K562 (cell line): ENCODE measurements around the gene VDAC2. TPM values are rescaled to one million over a fixed set of nuclear protein-coding genes. Genes with fewer than 3 reads are reported as not detected.
"Not testable (repeated sequence)": the region's sequence is repeated elsewhere in the genome, so short reads cannot be mapped to it uniquely, and the experiment has no call there.

ENCODE experiments used
- ATAC-seq: fragments of 200-7000 bp; cut with Tn5 transposase; 3 replicates; pipeline ENCODE4 v1.9.1; 2020; ENCODE audit warnings: moderate library complexity
- BruUV-seq: library from RNA; stranded (reverse); fragments of 400-500 nt; replicated peaks from 2 replicates; lab custom pipeline; 2021; lab: Mats Ljungman, UMichigan
- CTCF ChIA-PET: fragments of 300-600 bp; formaldehyde crosslinking; extraction: SDS; loops from one replicate; lab custom pipeline; 2021; ENCODE audit warnings: low intra/inter-chr PET ratio; lab: Yijun Ruan, JAX
- POLR2A ChIA-PET: fragments of 300-600, 350-650 bp; sonication (Branson Sonifier 250); formaldehyde crosslinking; extraction: SDS; loops from one replicate; lab custom pipeline; 2021; ENCODE audit warnings: antibody characterized with exemption, inconsistent platforms; lab: Yijun Ruan, JAX
- DNase-seq, 4 experiments: peaks; one replicate each; pipeline versions ENCODE4 v3.0.0 to v3.0.0-alpha.2; 2011 to 2018; ENCODE audit warnings: low spot score in 3 of 4, mixed read lengths in 3 of 4; ENCODE audit errors: extremely low read depth in 1 of 4
- FAIRE-seq: peaks from 2 replicates; lab custom pipeline; 2011; peaks lifted over from hg19 to GRCh38; lab: Jason Lieb, UNC
- H2AFZ ChIP-seq: 2 replicates; pipeline ENCODE4 v1.6.0; 2011; ENCODE audit warnings: low read depth, low read length, control low read depth, inconsistent platforms
- H3K27ac ChIP-seq: fragments of 200-600 bp; 3 replicates; pipeline ENCODE4 v1.8.0; 2011; ENCODE audit warnings: low read depth, mild to moderate bottlenecking, control low read depth, inconsistent platforms, low read length, moderate library complexity, mixed read lengths; ENCODE audit errors: extremely low read depth
- H3K27me3 ChIP-seq, 2 experiments: fragments of 300-600 bp in 1 of 2; 2 replicates in 1 of 2; 3 replicates in 1 of 2; pipeline versions ENCODE4 v1.6.0 to v1.8.0; 2011; ENCODE audit warnings: inconsistent platforms in 2 of 2, low read length in 2 of 2, mild to moderate bottlenecking in 1 of 2, mixed read lengths in 1 of 2, moderate library complexity in 1 of 2; ENCODE audit not compliant: control insufficient read depth in 2 of 2, insufficient read depth in 2 of 2
- H3K36me3 ChIP-seq: fragments of 300-600 bp; 3 replicates; pipeline ENCODE4 v1.8.0; 2011; ENCODE audit warnings: mild to moderate bottlenecking, low read length, inconsistent platforms; ENCODE audit not compliant: control insufficient read depth, insufficient read depth
- H3K4me1 ChIP-seq, 2 experiments: fragments of 200-600 bp in 1 of 2; replicated peaks in 1 of 2; 2 replicates in 1 of 2; 3 replicates in 1 of 2; pipeline versions ENCODE4 v1.5.1 to v1.8.0; 2011; ENCODE audit warnings: inconsistent platforms in 2 of 2, low read length in 2 of 2, mild to moderate bottlenecking in 1 of 2, mixed read lengths in 1 of 2, moderate library complexity in 1 of 2; ENCODE audit not compliant: control insufficient read depth in 2 of 2, insufficient read depth in 2 of 2
- H3K4me2 ChIP-seq: 2 replicates; pipeline ENCODE4 v1.6.1; 2011; ENCODE audit warnings: low read length, control low read depth, inconsistent platforms, mixed read lengths; ENCODE audit not compliant: insufficient read depth
- H3K4me3 ChIP-seq: fragments of 200-600 bp; sonication (generic), shearing (Covaris generic); 2 replicates; pipeline ENCODE4 v1.5.1; 2016; ENCODE audit warnings: control low read depth, inconsistent platforms
- H3K79me2 ChIP-seq: fragments of 200-600 bp; 3 replicates; pipeline ENCODE4 v1.8.0; 2011; ENCODE audit warnings: low read length, inconsistent platforms; ENCODE audit not compliant: control insufficient read depth, insufficient read depth
- H3K9ac ChIP-seq, 2 experiments: 2 replicates each; pipeline versions ENCODE4 v1.6.0 to v1.6.1; 2011; ENCODE audit warnings: low read depth in 2 of 2, low read length in 2 of 2, control low read depth in 1 of 2, inconsistent platforms in 1 of 2, mild to moderate bottlenecking in 1 of 2, mixed read lengths in 1 of 2; ENCODE audit not compliant: insufficient read depth in 1 of 2
- H3K9me1 ChIP-seq: one replicate; pipeline ENCODE4 v1.6.0; 2011; ENCODE audit warnings: inconsistent platforms, mild to moderate bottlenecking, low read length, moderate library complexity; ENCODE audit not compliant: control insufficient read depth, insufficient read depth
- H3K9me3 ChIP-seq: replicated peaks from 2 replicates; pipeline ENCODE4 v1.5.1; 2011; ENCODE audit warnings: low read depth, low read length, inconsistent platforms; ENCODE audit not compliant: control insufficient read depth, insufficient read depth
- H4K20me1 ChIP-seq: replicated peaks from 2 replicates; pipeline ENCODE4 v1.6.1; 2011; ENCODE audit warnings: low read length, inconsistent platforms, mixed read lengths; ENCODE audit not compliant: control insufficient read depth, insufficient read depth
- HDAC8 ChIP-seq: fragments of 450-650 bp; IDR thresholded peaks from 2 replicates; pipeline ENCODE4 v1.6.1; 2016; ENCODE audit warnings: mild to moderate bottlenecking, missing genetic modification characterization, moderate library complexity, missing compliant biosample characterization
- MEF2A ChIP-seq: IDR thresholded peaks from 2 replicates; pipeline ENCODE4 v1.6.1; 2011; ENCODE audit warnings: low read depth, mild to moderate bottlenecking, low read length, moderate library complexity; ENCODE audit not compliant: control insufficient read depth
- STAG1 ChIP-seq: sonication (generic); formaldehyde crosslinking; IDR thresholded peaks from 2 replicates; pipeline ENCODE4 v1.5.0; 2020; ENCODE audit warnings: missing genetic modification reagents, borderline replicate concordance
- WGBS: fragments of 100-300 bp; shearing (Covaris generic); methylation state at CpG from one replicate; pipeline ENCODE4 v1.1.6; 2016; ENCODE audit warnings: low coverage, mixed read lengths; ENCODE audit not compliant: insufficient coverage; ENCODE audit errors: missing lambda C conversion rate; 5-methylcytosine and 5-hydroxymethylcytosine counted together
- in situ Hi-C: fragments of 300-500 bp; cut with MboI; formaldehyde crosslinking; loops from 4 replicates; pipeline ENCODE4 v1.15.0; 2018; ENCODE audit warnings: inconsistent platforms, mixed read lengths
- intact Hi-C: fragments of 100-400 bp; cut with micrococcal nuclease; formaldehyde crosslinking; loops from 2 replicates; pipeline ENCODE4 v1.14.2; 2022
- polyA plus RNA-seq, 8 experiments: library from polyadenylated mRNA; depleted of rRNA in 4 of 8; stranded (reverse) in 5 of 8; unstranded in 3 of 8; fragments of >200 nt; fragmentation: Nextera tagmentation in 2 of 8; fragmentation: Illumina TruSeq in 1 of 8; extraction: Ambion mirVana in 2 of 8; extraction: Trizol in 1 of 8; gene quantifications; 2 replicates each; pipeline versions ENCODE4 v1.2.1 to v1.2.3, GENCODE V29; 2011 to 2014; ENCODE audit warnings: inconsistent platforms in 1 of 8, missing spikeins in 1 of 8
- total RNA-seq, 7 experiments: library from RNA; depleted of rRNA in 6 of 7; stranded (reverse); fragments of >200 nt in 6 of 7; fragmentation: Illumina TruSeq in 2 of 7; extraction: Trizol in 2 of 7; gene quantifications; 2 replicates each; pipeline versions ENCODE4 v1.2.1 to v1.2.3, GENCODE V29; 2011 to 2021; ENCODE audit warnings: low replicate concordance in 1 of 7

VDAC2 gene
- total and polyA plus RNA-seq, 9 of the 15 experiments (the other 6 are each of a cell fraction or from before 2014, with no cell fraction given) = 139 to 450 (median 250) TPM

DNA sequence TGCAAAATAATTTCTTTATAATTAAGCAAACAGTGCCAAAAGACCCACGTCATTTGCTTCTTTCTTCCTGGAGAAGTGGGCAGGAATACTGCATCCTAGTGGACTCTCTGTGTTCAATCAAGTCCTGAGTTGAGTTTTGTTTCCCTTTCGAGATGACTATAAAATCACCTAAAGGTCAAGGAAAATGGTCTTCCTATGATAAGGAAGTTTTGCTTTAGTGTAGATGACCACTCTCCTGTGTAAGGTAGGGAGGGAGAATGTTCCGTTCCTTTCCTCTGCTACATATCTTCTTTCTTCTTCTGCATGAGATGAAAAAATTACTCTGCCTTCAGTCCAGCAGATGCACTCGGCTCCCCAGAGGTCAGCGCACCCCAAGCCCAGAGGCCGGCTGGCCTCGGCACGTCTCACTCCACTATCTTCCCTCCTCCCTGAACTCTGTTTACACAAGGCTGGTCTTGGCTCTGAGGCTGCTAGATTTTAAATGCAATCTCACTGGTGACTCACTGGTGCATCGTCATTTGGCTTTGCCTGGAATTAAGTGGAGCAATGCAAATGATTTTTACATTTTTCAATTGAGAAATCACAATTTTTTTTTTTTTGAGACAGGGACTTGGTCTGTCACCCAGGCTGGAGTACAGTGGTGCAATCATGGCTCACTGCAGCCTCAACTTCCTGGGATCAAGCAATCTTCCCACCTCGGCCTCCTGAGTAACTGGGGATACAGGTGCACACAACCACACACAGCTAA, 18.6 kb upstream of the VDAC2 start (continued):
- no peak for TF ChIP-seq STAG1 (CRISPR knock-in tag)
- TF ChIP-seq MEF2A = no peak
- no peak for TF ChIP-seq HDAC8 (tag)

DNA sequence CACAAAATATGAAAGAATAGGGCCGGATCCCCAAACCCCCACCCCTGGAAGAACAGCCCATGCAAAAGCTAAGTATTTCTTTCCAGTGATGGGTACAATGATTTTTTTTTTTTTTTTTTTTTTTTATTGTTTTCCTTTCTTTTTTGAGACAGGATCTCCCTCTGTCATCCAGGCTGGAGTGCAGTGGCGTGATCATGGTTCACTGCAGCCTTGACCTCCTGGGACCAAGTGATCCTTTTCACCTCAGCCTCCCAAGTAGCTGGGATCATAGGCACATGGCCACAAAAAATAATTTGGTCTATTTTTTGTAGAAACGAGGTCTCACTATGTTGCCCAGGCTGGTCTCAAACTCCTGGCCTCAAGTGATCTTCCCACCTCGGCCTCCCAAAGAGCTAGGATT, 16.0 kb upstream of the VDAC2 start:
- H3K9me1 ChIP-seq, DNase-seq, intact Hi-C loops, H3K36me3 ChIP-seq, H3K27ac ChIP-seq, H3K4me3 ChIP-seq, H4K20me1 ChIP-seq, H3K27me3 ChIP-seq, H3K9me3 ChIP-seq, BruUV-seq, ATAC-seq, in situ Hi-C loops, H3K9ac ChIP-seq, H3K79me2 ChIP-seq, H3K4me2 ChIP-seq, FAIRE-seq, CTCF ChIA-PET, H2AFZ ChIP-seq: not testable (repeated sequence)
- WGBS = 76% methylated on average over 4 of the region's 4 CpGs
- H3K4me1 ChIP-seq = peaks cover 24 to 27% of the 10 kb centered on the region in 2 experiments
- POLR2A ChIA-PET = interaction anchor here (0.6 to 6.8 kb wide), 2 partner anchors 13 to 67 kb away, joined by 3 to 74 read pairs; partner anchors contain the start of gene VDAC2
